PC-3 (cell line): Measurements from ENCODE around the gene NUDT1. TPM values are rescaled to one million over a fixed set of nuclear protein-coding genes. Genes with fewer than 3 reads are reported as not detected.

Source experiments
- ATAC-seq: fragments of 200-7000 bp; cut with Tn5 transposase; 2 replicates; pipeline ENCODE4 v1.9.1; 2020; ENCODE audit warnings: mild to moderate bottlenecking, moderate library complexity
- BruUV-seq: library from RNA; stranded (reverse); fragments of 400-500 nt; replicated peaks from 2 replicates; lab custom pipeline; 2021; lab: Mats Ljungman, UMichigan
- CTCF ChIA-PET: fragments of 300-600 bp; sonication (Branson Sonifier 250); formaldehyde crosslinking; loops from one replicate; lab custom pipeline; 2022; ENCODE audit warnings: antibody characterized with exemption; lab: Charles Lee
- POLR2A ChIA-PET: fragments of 300-600 bp; sonication (Branson Sonifier 250); formaldehyde crosslinking; loops from one replicate; lab custom pipeline; 2022; ENCODE audit warnings: antibody characterized with exemption; ENCODE audit not compliant: unreplicated experiment; lab: Charles Lee
- DNase-seq: peaks from one replicate; pipeline ENCODE4 v3.0.0-alpha.2; 2015
- H2AFZ ChIP-seq: fragments of 300-600 bp; sonication (generic); 2 replicates; pipeline ENCODE4 v1.6.0; 2016; ENCODE audit warnings: antibody characterized with exemption, low read length
- H3F3A ChIP-seq: fragments of 300-600 bp; sonication (generic); one replicate; pipeline ENCODE4 v1.6.0; 2017; ENCODE audit warnings: antibody characterized with exemption, low read length, control low read depth, mild to moderate bottlenecking; ENCODE audit not compliant: unreplicated experiment
- H3K27ac ChIP-seq: fragments of 300-600 bp; sonication (generic); 2 replicates; pipeline ENCODE4 v1.5.1; 2016; ENCODE audit warnings: mild to moderate bottlenecking, low read length
- H3K27me3 ChIP-seq: fragments of 300-600 bp; sonication (generic); 2 replicates; pipeline ENCODE4 v1.6.1; 2016; ENCODE audit warnings: low read length, mixed read lengths
- H3K36me3 ChIP-seq: fragments of 300-600 bp; sonication (generic); 2 replicates; pipeline ENCODE4 v1.6.1; 2016; ENCODE audit warnings: low read depth, mixed run types, low read length, mixed read lengths
- H3K4me1 ChIP-seq: fragments of 300-600 bp; sonication (generic); 2 replicates; pipeline ENCODE4 v1.5.1; 2016; ENCODE audit warnings: low read length; ENCODE audit not compliant: insufficient read depth
- H3K4me2 ChIP-seq: fragments of 300-600 bp; sonication (generic); 2 replicates; pipeline ENCODE4 v1.6.0; 2016; ENCODE audit warnings: low read length
- H3K4me3 ChIP-seq: fragments of 300-600 bp; sonication (generic); 2 replicates; pipeline ENCODE4 v1.5.1; 2016; ENCODE audit warnings: mild to moderate bottlenecking, low read length, mixed read lengths
- H3K79me2 ChIP-seq: fragments of 300-600 bp; sonication (generic); 2 replicates; pipeline ENCODE4 v1.6.1; 2017; ENCODE audit warnings: low read length, mixed read lengths
- H3K9ac ChIP-seq: fragments of 300-600 bp; sonication (generic); 2 replicates; pipeline ENCODE4 v1.6.0; 2016; ENCODE audit warnings: mild to moderate bottlenecking, low read length
- H3K9me2 ChIP-seq: fragments of 300-600 bp; sonication (generic); replicated peaks from 2 replicates; pipeline ENCODE4 v1.6.1; 2016; ENCODE audit warnings: mixed run types, low read length, mixed read lengths
- H3K9me3 ChIP-seq: fragments of 300-600 bp; sonication (generic); 2 replicates; pipeline ENCODE4 v1.6.1; 2016; ENCODE audit warnings: low read length, mixed read lengths
- H4K20me1 ChIP-seq: fragments of 300-600 bp; sonication (generic); 2 replicates; pipeline ENCODE4 v1.6.1; 2016; ENCODE audit warnings: low read length, mixed read lengths
- EZH2 ChIP-seq: fragments of 300-600 bp; sonication (generic); IDR thresholded peaks from one replicate; pipeline ENCODE4 v1.6.1; 2017; ENCODE audit warnings: antibody characterized with exemption, mild to moderate bottlenecking, low read length; ENCODE audit not compliant: unreplicated experiment
- EZH2phosphoT487 ChIP-seq: fragments of 300-600 bp; sonication (generic); IDR thresholded peaks from 2 replicates; pipeline ENCODE4 v1.6.1; 2018; ENCODE audit warnings: mild to moderate bottlenecking, antibody characterized with exemption, low read length, borderline replicate concordance
- intact Hi-C: fragments of 100-400 bp; cut with micrococcal nuclease; formaldehyde crosslinking; loops from 2 replicates; pipeline ENCODE4 v1.9.0; 2023
- total RNA-seq: library from RNA; depleted of rRNA; stranded (reverse); fragments of >200 nt; gene quantifications from 2 replicates; pipeline ENCODE4 v1.2.3, GENCODE V29; 2014
- TF ChIP-seq, protein P1 (sequence below): fragments of 300-600 bp; sonication (generic); conservative IDR thresholded peaks from 2 replicates; pipeline ENCODE4 v1.5.1; 2017; ENCODE audit warnings: antibody characterized with exemption, low read depth, mild to moderate bottlenecking, low read length

NUDT1 gene
- total RNA-seq, 1 experiment from 2014 or later: 59.3 TPM

DNA sequence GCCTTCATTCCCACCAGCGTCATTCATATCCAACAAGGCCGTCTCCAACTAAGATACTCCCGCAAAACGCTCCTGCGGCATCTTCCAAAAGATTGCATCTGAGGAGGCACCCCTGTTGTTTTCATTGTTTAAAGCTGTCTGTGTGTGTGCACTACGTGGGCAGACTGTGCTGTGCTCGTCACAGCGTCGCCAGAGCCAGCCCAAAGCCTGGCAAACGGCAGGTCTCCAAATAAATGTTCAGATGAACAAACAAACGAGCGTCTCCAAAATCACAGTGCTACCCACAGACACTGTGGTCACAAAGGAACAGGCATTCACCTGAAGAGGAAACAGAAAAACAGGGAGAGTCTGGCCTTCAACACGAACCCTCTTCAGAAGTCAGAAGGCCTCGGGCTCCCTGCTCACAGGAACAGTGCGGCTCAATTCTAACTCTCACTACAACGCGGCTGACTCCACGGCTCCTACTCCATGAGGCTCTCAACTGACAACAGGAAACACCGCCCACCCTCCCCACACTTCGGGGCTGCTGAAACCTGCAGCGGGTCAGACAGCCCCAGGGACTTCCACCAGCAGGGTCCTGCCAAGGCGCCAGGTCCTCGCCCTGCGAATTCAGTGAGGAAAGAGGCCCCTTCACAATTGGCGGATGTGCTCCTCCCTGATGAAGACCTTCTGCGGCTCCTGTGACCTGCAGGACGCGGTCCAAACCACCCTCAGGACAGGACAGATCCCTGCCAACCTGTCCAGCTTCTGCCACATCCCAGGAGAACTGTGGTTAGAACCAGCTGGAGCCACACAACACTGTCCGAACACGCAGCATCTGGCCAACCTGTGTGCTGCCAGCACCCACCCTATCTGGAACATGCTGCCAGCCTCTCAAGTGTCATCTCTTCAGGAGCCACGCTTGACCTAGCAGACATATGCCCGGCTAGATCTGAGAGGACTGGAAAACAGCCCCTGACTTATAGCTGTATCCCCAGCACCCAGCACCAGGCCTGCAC, 45.3 kb upstream of the NUDT1 start:
- ChIA-PET CTCF (no interaction called here), POLR2A (no interaction called here)
- Histone ChIP-seq H2AFZ (no peak overlapping the region), H3K27ac (no peak overlapping the region), H3K79me2 (no peaks in the 10 kb centered on the region), H3F3A (no peaks in the 10 kb centered on the region), H3K4me1 (no peaks in the 10 kb centered on the region), H3K4me3 (no peak overlapping the region), H3K9me2 (no peaks in the 10 kb centered on the region), H3K9me3 (no peaks in the 10 kb centered on the region), H3K36me3 (peaks cover 19% of the 10 kb centered on the region), H4K20me1 (no peaks in the 10 kb centered on the region), H3K27me3 (no peaks in the 10 kb centered on the region), H3K4me2 (no peak overlapping the region), H3K9ac (no peak overlapping the region)
- ATAC-seq (no peak), DNase-seq (no peak)
- intact Hi-C loops: no loop called here
- no TSS peak for BruUV-seq
- TF ChIP-seq EZH2 (no peak), EZH2phosphoT487 (no peak)
- TF ChIP-seq, protein P1, sequence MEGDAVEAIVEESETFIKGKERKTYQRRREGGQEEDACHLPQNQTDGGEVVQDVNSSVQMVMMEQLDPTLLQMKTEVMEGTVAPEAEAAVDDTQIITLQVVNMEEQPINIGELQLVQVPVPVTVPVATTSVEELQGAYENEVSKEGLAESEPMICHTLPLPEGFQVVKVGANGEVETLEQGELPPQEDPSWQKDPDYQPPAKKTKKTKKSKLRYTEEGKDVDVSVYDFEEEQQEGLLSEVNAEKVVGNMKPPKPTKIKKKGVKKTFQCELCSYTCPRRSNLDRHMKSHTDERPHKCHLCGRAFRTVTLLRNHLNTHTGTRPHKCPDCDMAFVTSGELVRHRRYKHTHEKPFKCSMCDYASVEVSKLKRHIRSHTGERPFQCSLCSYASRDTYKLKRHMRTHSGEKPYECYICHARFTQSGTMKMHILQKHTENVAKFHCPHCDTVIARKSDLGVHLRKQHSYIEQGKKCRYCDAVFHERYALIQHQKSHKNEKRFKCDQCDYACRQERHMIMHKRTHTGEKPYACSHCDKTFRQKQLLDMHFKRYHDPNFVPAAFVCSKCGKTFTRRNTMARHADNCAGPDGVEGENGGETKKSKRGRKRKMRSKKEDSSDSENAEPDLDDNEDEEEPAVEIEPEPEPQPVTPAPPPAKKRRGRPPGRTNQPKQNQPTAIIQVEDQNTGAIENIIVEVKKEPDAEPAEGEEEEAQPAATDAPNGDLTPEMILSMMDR: no peak

DNA sequence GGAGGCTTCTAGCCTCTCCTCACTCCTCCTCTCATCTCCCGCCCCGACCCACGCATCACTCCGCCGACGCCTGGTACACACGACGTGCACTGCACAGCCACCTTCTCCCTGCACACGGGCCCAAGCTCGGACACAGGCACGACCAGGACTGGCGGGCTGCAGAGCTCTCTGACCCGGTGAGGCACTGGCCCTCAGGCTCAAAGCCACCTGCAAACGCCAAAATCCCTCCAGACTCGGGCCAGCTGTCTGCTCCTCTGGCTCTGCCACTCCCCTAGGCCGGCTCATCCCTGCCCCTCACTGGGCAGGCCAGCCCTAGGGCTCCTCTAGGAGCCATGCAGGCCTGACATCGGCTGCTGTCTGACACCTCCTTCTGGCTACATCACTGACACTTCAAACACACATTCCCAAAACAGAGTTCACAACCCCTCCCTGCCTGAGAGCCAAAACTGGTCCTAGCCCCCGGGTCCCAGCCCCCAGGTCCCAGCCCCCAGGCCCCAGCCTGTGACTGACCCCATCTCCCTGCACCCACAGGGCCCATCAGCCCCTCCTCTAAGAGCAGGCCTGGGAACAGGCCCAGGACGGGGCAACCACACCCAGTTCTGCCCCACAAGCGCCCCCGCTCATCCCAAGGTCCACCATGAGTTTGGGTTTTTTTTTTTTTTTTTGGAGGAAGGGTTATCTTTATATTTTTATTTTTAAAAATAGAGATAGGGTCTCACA, 44.4 kb upstream of the NUDT1 start:
- Histone ChIP-seq H3K9me2 (no peaks in the 10 kb centered on the region), H3K4me3 (no peak overlapping the region), H3K79me2 (no peaks in the 10 kb centered on the region), H3K4me2 (no peak overlapping the region), H3K27me3 (no peaks in the 10 kb centered on the region), H4K20me1 (no peaks in the 10 kb centered on the region), H3F3A (no peaks in the 10 kb centered on the region), H2AFZ (no peak overlapping the region), H3K4me1 (no peaks in the 10 kb centered on the region), H3K36me3 (peaks cover 16% of the 10 kb centered on the region), H3K9me3 (no peaks in the 10 kb centered on the region), H3K27ac (no peak overlapping the region), H3K9ac (no peak overlapping the region)
- TF ChIP-seq EZH2 (no peak), EZH2phosphoT487 (no peak)
- TF ChIP-seq, protein P1: no peak
- DNase-seq (no peak), ATAC-seq (no peak)
- intact Hi-C loops: no loop called here
- CTCF ChIA-PET: no interaction called here
- POLR2A ChIA-PET: no interaction called here
- BruUV-seq: no TSS peak
